Activated CD8-positive, alpha-beta T cell treated with anti-CD3 and anti-CD28 coated beads for 36 hours (primary cell): ENCODE data around the gene ADGRG2. TPM values are rescaled to one million over a fixed set of nuclear protein-coding genes. Genes with fewer than 3 reads are reported as not detected.

Experiments used
- ATAC-seq: fragments of 200-7000 bp; cut with Tn5 transposase; one replicate; pipeline ENCODE4 v1.10.0; 2021; ENCODE audit warnings: mild to moderate bottlenecking, moderate library complexity
- CTCF ChIA-PET: fragments of 350-600 bp; sonication (Branson Sonifier 250); formaldehyde crosslinking; loops from one replicate; lab custom pipeline; 2021; ENCODE audit warnings: antibody characterized with exemption; lab: Charles Lee
- POLR2A ChIA-PET: fragments of 350-600 bp; sonication (Branson Sonifier 250); formaldehyde crosslinking; loops from one replicate; lab custom pipeline; 2021; ENCODE audit warnings: antibody characterized with exemption; lab: Charles Lee
- DNase-seq: peaks from one replicate; pipeline ENCODE4 v3.0.0-alpha.2; 2020
- H3K27ac Mint-ChIP-seq: one replicate; pipeline ENCODE4 v1.8.0; 2021; ENCODE audit warnings: mild to moderate bottlenecking, mixed read lengths
- H3K27me3 Mint-ChIP-seq: one replicate; pipeline ENCODE4 v1.8.0; 2021; ENCODE audit warnings: mixed read lengths
- H3K36me3 Mint-ChIP-seq: one replicate; pipeline ENCODE4 v1.8.0; 2021; ENCODE audit warnings: low read depth, mixed read lengths
- H3K4me1 Mint-ChIP-seq: one replicate; pipeline ENCODE4 v1.8.0; 2021; ENCODE audit warnings: low read depth, mixed read lengths
- H3K4me3 Mint-ChIP-seq: one replicate; pipeline ENCODE4 v1.8.0; 2021; ENCODE audit warnings: mild to moderate bottlenecking, moderate library complexity, mixed read lengths
- H3K9me3 Mint-ChIP-seq: one replicate; pipeline ENCODE4 v1.8.0; 2021; ENCODE audit warnings: mixed read lengths
- intact Hi-C: fragments of 100-400 bp; cut with micrococcal nuclease; formaldehyde crosslinking; loops from one replicate; pipeline ENCODE4 v1.10.0; 2022
- total RNA-seq, 2 experiments: library from RNA; stranded (reverse); gene quantifications; one replicate each; pipeline ENCODE4 v1.2.3, GENCODE V29; 2021
- TF ChIP-seq, protein P1 (sequence below): fragments of 200-600 bp; IDR thresholded peaks from one replicate; pipeline ENCODE4 v1.8.0; 2022; ENCODE audit warnings: antibody characterized with exemption, mild to moderate bottlenecking

ADGRG2 gene
- total RNA-seq, 2 experiments from 2014 or later = not detected

DNA sequence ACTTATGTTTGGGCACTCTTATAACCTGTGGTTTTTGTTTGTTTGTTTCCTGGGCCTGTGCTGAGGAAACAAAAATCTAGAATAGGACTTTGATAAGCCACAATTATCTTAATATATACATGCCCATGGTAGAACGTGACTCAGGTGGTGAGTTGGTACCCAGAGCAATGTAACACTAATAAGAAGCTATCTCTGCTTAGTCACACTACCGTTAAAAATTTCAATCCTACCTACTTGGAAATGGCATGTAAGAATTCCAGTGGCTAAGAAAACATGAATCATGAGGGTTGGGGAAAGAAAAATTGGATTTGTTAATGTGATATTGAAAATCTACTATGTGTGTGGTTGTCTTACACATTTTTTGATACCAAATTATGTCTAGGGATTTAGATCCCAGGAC is 30.5 kb upstream of the ADGRG2 start:
- ChIA-PET POLR2A (no interaction called here), CTCF (no interaction called here)
- TF ChIP-seq, protein P1, sequence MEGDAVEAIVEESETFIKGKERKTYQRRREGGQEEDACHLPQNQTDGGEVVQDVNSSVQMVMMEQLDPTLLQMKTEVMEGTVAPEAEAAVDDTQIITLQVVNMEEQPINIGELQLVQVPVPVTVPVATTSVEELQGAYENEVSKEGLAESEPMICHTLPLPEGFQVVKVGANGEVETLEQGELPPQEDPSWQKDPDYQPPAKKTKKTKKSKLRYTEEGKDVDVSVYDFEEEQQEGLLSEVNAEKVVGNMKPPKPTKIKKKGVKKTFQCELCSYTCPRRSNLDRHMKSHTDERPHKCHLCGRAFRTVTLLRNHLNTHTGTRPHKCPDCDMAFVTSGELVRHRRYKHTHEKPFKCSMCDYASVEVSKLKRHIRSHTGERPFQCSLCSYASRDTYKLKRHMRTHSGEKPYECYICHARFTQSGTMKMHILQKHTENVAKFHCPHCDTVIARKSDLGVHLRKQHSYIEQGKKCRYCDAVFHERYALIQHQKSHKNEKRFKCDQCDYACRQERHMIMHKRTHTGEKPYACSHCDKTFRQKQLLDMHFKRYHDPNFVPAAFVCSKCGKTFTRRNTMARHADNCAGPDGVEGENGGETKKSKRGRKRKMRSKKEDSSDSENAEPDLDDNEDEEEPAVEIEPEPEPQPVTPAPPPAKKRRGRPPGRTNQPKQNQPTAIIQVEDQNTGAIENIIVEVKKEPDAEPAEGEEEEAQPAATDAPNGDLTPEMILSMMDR = no peak
- Mint-ChIP-seq H3K9me3 (no peaks in the 10 kb centered on the region), H3K27ac (no peak overlapping the region), H3K27me3 (no peaks in the 10 kb centered on the region), H3K36me3 (no peaks in the 10 kb centered on the region), H3K4me3 (no peak overlapping the region), H3K4me1 (no peaks in the 10 kb centered on the region)
- intact Hi-C loops = no loop called here
- no peak for DNase-seq
- ATAC-seq = no peak

DNA sequence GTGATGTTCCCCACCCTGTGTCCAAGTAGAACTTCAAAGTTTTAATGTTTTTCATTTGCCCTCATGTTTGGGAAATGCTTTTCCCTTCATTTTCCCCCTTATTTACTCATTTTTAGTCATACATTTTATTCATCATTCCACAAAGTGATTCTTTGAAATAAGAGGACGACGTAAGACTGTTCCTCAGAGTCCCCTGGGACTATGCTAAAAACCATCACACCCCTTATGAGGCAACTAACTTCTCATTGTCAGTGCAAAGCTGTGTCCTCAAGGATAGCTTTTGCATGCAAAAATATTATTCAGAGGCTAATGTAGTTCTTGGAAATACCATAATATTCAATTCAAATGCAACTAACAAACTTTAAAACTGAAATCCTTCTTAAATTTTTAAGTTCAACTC is 14.8 kb upstream of the ADGRG2 start:
- intact Hi-C loops = no loop called here
- TF ChIP-seq, protein P1 = no peak
- ChIA-PET CTCF (no interaction called here), POLR2A (no interaction called here)
- H3K9me3 Mint-ChIP-seq = no peaks in the 10 kb centered on the region
- H3K36me3 Mint-ChIP-seq = no peaks in the 10 kb centered on the region
- H3K4me1 Mint-ChIP-seq = no peaks in the 10 kb centered on the region
- no peak for ATAC-seq
- H3K4me3 Mint-ChIP-seq = no peak overlapping the region
- H3K27ac Mint-ChIP-seq = no peak overlapping the region
- no peak for DNase-seq
- peaks cover 4% of the 10 kb centered on the region for H3K27me3 Mint-ChIP-seq

DNA sequence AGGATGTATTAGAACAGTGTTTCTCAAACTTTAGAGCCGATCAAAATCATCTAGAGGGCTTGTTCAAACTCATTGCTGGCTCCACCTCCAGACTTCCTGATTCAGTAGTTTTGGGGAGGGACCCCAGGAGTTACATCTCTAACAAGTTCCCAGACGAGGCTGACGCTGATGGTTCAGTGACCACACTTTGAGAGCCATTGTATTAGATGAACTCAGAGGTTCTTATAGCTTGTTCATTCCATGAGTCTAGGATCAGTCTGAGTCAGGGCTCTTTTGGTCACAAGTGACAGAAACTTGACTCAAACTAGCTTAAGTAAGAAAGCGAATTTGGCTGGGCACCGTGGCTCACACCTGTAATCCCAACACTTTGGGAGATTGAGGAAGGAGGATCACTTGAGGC is 11.5 kb upstream of the ADGRG2 start:
- no peak for ATAC-seq
- TF ChIP-seq, protein P1 = no peak
- intact Hi-C loops = no loop called here
- no peaks in the 10 kb centered on the region for H3K9me3 Mint-ChIP-seq
- peaks cover 2% of the 10 kb centered on the region for H3K27me3 Mint-ChIP-seq
- H3K36me3 Mint-ChIP-seq = no peaks in the 10 kb centered on the region
- ChIA-PET POLR2A (no interaction called here), CTCF (no interaction called here)
- H3K27ac Mint-ChIP-seq = no peak overlapping the region
- no peaks in the 10 kb centered on the region for H3K4me1 Mint-ChIP-seq
- DNase-seq = no peak
- no peak overlapping the region for H3K4me3 Mint-ChIP-seq

DNA sequence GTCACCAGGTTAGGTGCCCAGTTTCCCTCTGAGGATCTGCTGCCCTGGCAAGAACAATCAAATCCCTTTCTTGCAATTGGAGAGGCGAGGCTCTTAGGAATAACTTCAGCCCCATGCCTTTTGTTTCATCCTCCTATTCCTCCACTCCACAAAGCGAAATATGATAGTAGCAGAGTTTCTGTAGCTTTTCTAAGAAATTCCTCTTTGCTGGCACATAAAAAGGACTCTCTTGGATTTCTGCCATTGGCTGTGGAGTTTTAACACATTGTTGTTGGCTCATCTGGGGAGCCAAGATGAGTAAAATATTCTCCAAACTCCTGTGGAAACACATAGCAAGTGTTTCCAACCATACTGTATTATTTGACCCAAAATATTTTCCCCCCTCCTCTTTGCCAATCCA is 11.0 kb upstream of the ADGRG2 start:
- Mint-ChIP-seq H3K9me3 (no peaks in the 10 kb centered on the region), H3K27me3 (peaks cover 2% of the 10 kb centered on the region), H3K4me1 (no peaks in the 10 kb centered on the region), H3K27ac (no peak overlapping the region), H3K36me3 (no peaks in the 10 kb centered on the region), H3K4me3 (no peak overlapping the region)
- ChIA-PET POLR2A (no interaction called here), CTCF (no interaction called here)
- TF ChIP-seq, protein P1 = no peak
- ATAC-seq (no peak), DNase-seq (no peak)
- intact Hi-C loops = no loop called here

DNA sequence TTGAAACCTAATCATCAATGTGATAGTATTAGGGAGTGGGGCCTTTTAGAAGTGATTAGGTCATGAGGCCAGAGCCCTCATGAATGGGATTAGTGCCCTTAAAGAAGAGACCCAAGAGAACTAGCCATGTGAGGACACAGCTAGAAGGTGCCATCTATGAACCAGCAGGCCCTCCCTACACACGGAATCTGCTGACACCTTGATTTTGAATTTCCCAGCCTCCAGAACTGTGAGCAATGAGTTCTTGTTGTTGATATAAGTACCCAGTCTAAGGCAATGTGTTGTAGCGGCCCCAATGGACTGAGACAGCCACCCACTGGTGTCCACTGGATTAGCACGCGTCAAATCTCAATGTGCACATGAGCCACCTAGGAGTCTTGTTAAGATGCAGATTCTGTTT is 8.4 kb upstream of the ADGRG2 start:
- Mint-ChIP-seq H3K4me3 (no peak overlapping the region), H3K9me3 (no peaks in the 10 kb centered on the region)
- intact Hi-C loops = no loop called here

More for the DNA sequence above, 8.4 kb upstream of the ADGRG2 start:
- ChIA-PET POLR2A (no interaction called here), CTCF (no interaction called here)
- no peaks in the 10 kb centered on the region for H3K27me3 Mint-ChIP-seq
- H3K4me1 Mint-ChIP-seq = no peaks in the 10 kb centered on the region
- ATAC-seq (no peak), DNase-seq (no peak)
- no peaks in the 10 kb centered on the region for H3K36me3 Mint-ChIP-seq
- TF ChIP-seq, protein P1 = no peak
- no peak overlapping the region for H3K27ac Mint-ChIP-seq
